DMS114 treated with DMSO at 0.1 percent for 48 hours (cell line): ENCODE data around the gene CEP170.
"Not testable (repeated sequence)": the region's sequence is repeated elsewhere in the genome, so short reads cannot be mapped to it uniquely, and the experiment has no call there.

Source experiments
- DNase-seq: peaks from one replicate; lab custom pipeline; 2025; ENCODE audit not compliant: unreplicated experiment; lab: John Stamatoyannopoulos, UW

The CEP170 gene

GRCh38 chr1:243087368-243087767, 167.7 kb downstream of the CEP170 start:
- DNase-seq: not testable (repeated sequence)
